Right ventricle myocardium inferior (tissue), 1 donor: Measurements from ENCODE around the gene GPC6. TPM values are rescaled to one million over a fixed set of nuclear protein-coding genes. Genes with fewer than 3 reads are reported as not detected.
A peak's percentile ranks its signal among the peaks of the same experiment; 100 is the strongest.

Experiments
- ATAC-seq: fragments of 200-7000 bp; cut with Tn5 transposase; one replicate; pipeline ENCODE4 v1.9.1; 2020; ENCODE audit warnings: mild to moderate bottlenecking, moderate library complexity
- DNase-seq: peaks from one replicate; pipeline ENCODE4 v3.0.0; 2021; ENCODE audit errors: missing footprints
- intact Hi-C: fragments of 100-400 bp; cut with DNase I; formaldehyde crosslinking; loops from one replicate; pipeline ENCODE4 v1.11.0; 2022
- total RNA-seq: library from RNA; stranded (reverse); fragmentation: NEBNext Ultra II Directional; extraction: Animal tissue kit (Norgen Biotek cat#: 25700); gene quantifications from one replicate; pipeline ENCODE4 v1.2.1, GENCODE V29; 2021
- donor health status: DM: no; HTN: yes; CAD: no; lungs with severe emphysema.

The GPC6 gene
- total RNA-seq, 1 donor from 2014 or later = 2.6 TPM

- DNase-seq = no peak
- intact Hi-C loops = no loop called here
- ATAC-seq = no peak
Measured at GRCh38 chr13:93810264-93810663, 583.7 kb downstream of the GPC6 start.

GRCh38 chr13:93811071-93811737 is 584.6 kb downstream of the GPC6 start:
- intact Hi-C loops = no loop called here
- DNase-seq (no peak), ATAC-seq (no peak)

- no peak for ATAC-seq
- DNase-seq = no peak
- intact Hi-C loops = no loop called here
Measured at GRCh38 chr13:93811738-93812112, 585.1 kb downstream of the GPC6 start.

GRCh38 chr13:93814658-93815057 is 588.1 kb downstream of the GPC6 start:
- intact Hi-C loops = no loop called here
- DNase-seq (no peak), ATAC-seq (no peak)

GRCh38 chr13:93818345-93818744 is 591.7 kb downstream of the GPC6 start:
- intact Hi-C loops = no loop called here
- DNase-seq (no peak), ATAC-seq (no peak)

- intact Hi-C loops = no loop called here
- ATAC-seq = no peak
- no peak for DNase-seq
Measured at GRCh38 chr13:93819331-93819890, 592.8 kb downstream of the GPC6 start.

GRCh38 chr13:93824286-93824685 is 597.7 kb downstream of the GPC6 start:
- DNase-seq (no peak), ATAC-seq (no peak)

GRCh38 chr13:93834051-93834450 is 607.4 kb downstream of the GPC6 start:
- DNase-seq = no peak
- no peak for ATAC-seq
- intact Hi-C loops = no loop called here

More at GRCh38 chr13:93824286-93824685, 597.7 kb downstream of the GPC6 start:
- intact Hi-C loops = no loop called here

GRCh38 chr13:93843082-93843481 is 616.5 kb downstream of the GPC6 start:
- intact Hi-C loops = no loop called here
- DNase-seq (no peak), ATAC-seq (no peak)

- ATAC-seq = no peak
- intact Hi-C loops = no loop called here
- no peak for DNase-seq
Measured at GRCh38 chr13:93847162-93847561, 620.6 kb downstream of the GPC6 start.

GRCh38 chr13:93848247-93848646 is 621.6 kb downstream of the GPC6 start:
- intact Hi-C loops = no loop called here
- ATAC-seq = no peak
- DNase-seq = no peak

- intact Hi-C loops = no loop called here
- ATAC-seq (no peak), DNase-seq (no peak)
Measured at GRCh38 chr13:93851236-93851635, 624.6 kb downstream of the GPC6 start.

GRCh38 chr13:93853912-93854311 is 627.3 kb downstream of the GPC6 start:
- DNase-seq (no peak), ATAC-seq (no peak)
- intact Hi-C loops = no loop called here

- ATAC-seq = no peak
Measured at GRCh38 chr13:93857126-93857525, 630.5 kb downstream of the GPC6 start.

GRCh38 chr13:93859716-93860115 is 633.1 kb downstream of the GPC6 start:
- intact Hi-C loops = no loop called here
- DNase-seq (no peak), ATAC-seq (no peak)

More at GRCh38 chr13:93857126-93857525, 630.5 kb downstream of the GPC6 start:
- DNase-seq = no peak
- intact Hi-C loops = no loop called here

- intact Hi-C loops = no loop called here
- no peak for DNase-seq
- peak; percentile 50 for ATAC-seq
Measured at GRCh38 chr13:93861818-93862217, 635.2 kb downstream of the GPC6 start.

GRCh38 chr13:93862259-93862658 is 635.7 kb downstream of the GPC6 start:
- ATAC-seq (no peak), DNase-seq (no peak)
- intact Hi-C loops = no loop called here

GRCh38 chr13:93865235-93865634 is 638.6 kb downstream of the GPC6 start:
- no peak for DNase-seq
- ATAC-seq = no peak
- intact Hi-C loops = no loop called here

- no peak for DNase-seq
- intact Hi-C loops = no loop called here
- no peak for ATAC-seq
Measured at GRCh38 chr13:93867481-93867880, 640.9 kb downstream of the GPC6 start.

GRCh38 chr13:93872376-93872775 is 645.8 kb downstream of the GPC6 start:
- ATAC-seq (no peak), DNase-seq (no peak)
- intact Hi-C loops = no loop called here

- ATAC-seq (no peak), DNase-seq (no peak)
- intact Hi-C loops = no loop called here
Measured at GRCh38 chr13:93872786-93873347, 646.3 kb downstream of the GPC6 start.
